KMS-11 (cell line): ENCODE measurements around the gene AMOT.
"Not testable (repeated sequence)": the region's sequence is repeated elsewhere in the genome, so short reads cannot be mapped to it uniquely, and the experiment has no call there.

Source experiments
- H2AFZ ChIP-seq: fragments of 200-600 bp; sonication (generic); 2 replicates; pipeline ENCODE4 v1.6.1; 2016; ENCODE audit warnings: antibody characterized with exemption, mixed run types, low read depth
- H3K27ac ChIP-seq: fragments of 200-600 bp; sonication (generic); 2 replicates; pipeline ENCODE4 v1.6.1; 2016; ENCODE audit warnings: mild to moderate bottlenecking, mixed run types
- H3K27me3 ChIP-seq: fragments of 200-600 bp; sonication (generic); 2 replicates; pipeline ENCODE4 v1.6.1; 2017; ENCODE audit warnings: mild to moderate bottlenecking, low read depth, mixed run types, moderate library complexity; ENCODE audit not compliant: insufficient read depth
- H3K36me3 ChIP-seq: fragments of 200-600 bp; sonication (generic); 2 replicates; pipeline ENCODE4 v1.6.1; 2017; ENCODE audit warnings: mild to moderate bottlenecking, mixed run types; ENCODE audit not compliant: insufficient read depth
- H3K4me1 ChIP-seq: fragments of 200-600 bp; sonication (generic); 2 replicates; pipeline ENCODE4 v1.6.1; 2016; ENCODE audit warnings: mild to moderate bottlenecking, low read depth, mixed run types; ENCODE audit not compliant: poor library complexity, severe bottlenecking
- H3K4me2 ChIP-seq: fragments of 200-600 bp; sonication (generic); 2 replicates; pipeline ENCODE4 v1.7.0; 2016; ENCODE audit warnings: mild to moderate bottlenecking, mixed run types
- H3K4me3 ChIP-seq: fragments of 200-600 bp; sonication (generic); IDR thresholded peaks from 2 replicates; pipeline ENCODE4 v1.6.1; 2017; ENCODE audit warnings: low read depth, low read length, mixed read lengths; ENCODE audit not compliant: insufficient read depth
- H3K79me2 ChIP-seq: fragments of 200-600 bp; sonication (generic); 2 replicates; pipeline ENCODE4 v1.6.1; 2016; ENCODE audit warnings: low read depth, mixed run types; ENCODE audit not compliant: insufficient read depth
- H3K9ac ChIP-seq: fragments of 200-600 bp; sonication (generic); 2 replicates; pipeline ENCODE4 v1.6.1; 2016; ENCODE audit warnings: mild to moderate bottlenecking, mixed run types
- H4K20me1 ChIP-seq: fragments of 200-600 bp; sonication (generic); 2 replicates; pipeline ENCODE4 v1.6.1; 2016; ENCODE audit warnings: mild to moderate bottlenecking, mixed run types; ENCODE audit not compliant: insufficient read depth
- CTCF ChIP-seq: fragments of 200-600 bp; sonication (generic); conservative IDR thresholded peaks from 2 replicates; pipeline ENCODE4 v1.6.1; 2017; ENCODE audit warnings: low read depth, mild to moderate bottlenecking, antibody characterized with exemption, low read length, moderate library complexity, mixed read lengths

The AMOT gene

GRCh38 chrX:112865464-112866025 is 24.9 kb upstream of the AMOT start:
- no peak overlapping the region for H3K27ac ChIP-seq
- TF ChIP-seq CTCF, result no peak

GRCh38 chrX:112863850-112864249 is 23.2 kb upstream of the AMOT start:
- H3K27ac ChIP-seq, result no peak overlapping the region
- no peaks in the 10 kb centered on the region for H3K36me3 ChIP-seq
- no peaks in the 10 kb centered on the region for H3K27me3 ChIP-seq
- no peaks in the 10 kb centered on the region for H3K79me2 ChIP-seq
- no peak overlapping the region for H3K9ac ChIP-seq
- no peak overlapping the region for H2AFZ ChIP-seq
- TF ChIP-seq CTCF, result no peak
- H3K4me2 ChIP-seq, result no peak overlapping the region
- no peaks in the 10 kb centered on the region for H4K20me1 ChIP-seq
- no peak overlapping the region for H3K4me3 ChIP-seq
- no peaks in the 10 kb centered on the region for H3K4me1 ChIP-seq

More at GRCh38 chrX:112865464-112866025, 24.9 kb upstream of the AMOT start:
- no peaks in the 10 kb centered on the region for H3K36me3 ChIP-seq
- H3K9ac ChIP-seq, result no peak overlapping the region
- H4K20me1 ChIP-seq, result no peaks in the 10 kb centered on the region
- no peak overlapping the region for H3K4me3 ChIP-seq
- H3K79me2 ChIP-seq, result no peaks in the 10 kb centered on the region
- H3K4me2 ChIP-seq, result no peak overlapping the region
- no peaks in the 10 kb centered on the region for H3K27me3 ChIP-seq
- H2AFZ ChIP-seq, result no peak overlapping the region
- no peaks in the 10 kb centered on the region for H3K4me1 ChIP-seq

- H4K20me1 ChIP-seq, result no peaks in the 10 kb centered on the region
- TF ChIP-seq CTCF, result no peak
- no peaks in the 10 kb centered on the region for H3K36me3 ChIP-seq
- H3K27ac ChIP-seq, result no peak overlapping the region
- peaks cover 9% of the 10 kb centered on the region; the same call in 1 of the 2 replicates for H3K27me3 ChIP-seq
- H3K9ac ChIP-seq, result no peak overlapping the region
- no peaks in the 10 kb centered on the region for H3K79me2 ChIP-seq
- no peak overlapping the region for H3K4me2 ChIP-seq
- no peak overlapping the region for H3K4me3 ChIP-seq
- H2AFZ ChIP-seq, result no peak overlapping the region
- H3K4me1 ChIP-seq, result peaks cover 8% of the 10 kb centered on the region
These were observed 16.8 kb upstream of the AMOT start for GRCh38 chrX:112857478-112857878.

- H3K4me3 ChIP-seq, H3K4me2 ChIP-seq, H3K27ac ChIP-seq, H3K36me3 ChIP-seq, H4K20me1 ChIP-seq, H2AFZ ChIP-seq, H3K9ac ChIP-seq, H3K79me2 ChIP-seq, H3K27me3 ChIP-seq: not testable (repeated sequence)
- H3K4me1 ChIP-seq, result peaks cover 29% of the 10 kb centered on the region
These were observed 14.3 kb upstream of the AMOT start for GRCh38 chrX:112854901-112855300.

- H2AFZ ChIP-seq, result no peak overlapping the region
- H3K4me3 ChIP-seq, result no peak overlapping the region
- H3K4me1 ChIP-seq, result peaks cover 29% of the 10 kb centered on the region
- no peak for TF ChIP-seq CTCF
- H3K79me2 ChIP-seq, result no peaks in the 10 kb centered on the region
- peak overlapping the region; percentile 73; the same call in 1 of the 2 replicates for H3K4me2 ChIP-seq
- H3K9ac ChIP-seq, result no peak overlapping the region
- no peak overlapping the region for H3K27ac ChIP-seq
- no peaks in the 10 kb centered on the region for H3K36me3 ChIP-seq
- no peaks in the 10 kb centered on the region for H4K20me1 ChIP-seq
- H3K27me3 ChIP-seq, result peaks cover 9% of the 10 kb centered on the region; the same call in 1 of the 2 replicates
These were observed 12.2 kb upstream of the AMOT start for GRCh38 chrX:112852851-112853250.
